Lower leg skin (tissue), 4 donors: ENCODE measurements around the gene VNN1. TPM values are rescaled to one million over a fixed set of nuclear protein-coding genes. Genes with fewer than 3 reads are reported as not detected.

ENCODE experiments used
- DNase-seq, 2 donors: peaks; one replicate each; pipeline ENCODE4 v3.0.0-alpha.2; 2019; ENCODE audit warnings: low spot score in 2 of 2
- H3K4me3 ChIP-seq: fragments of 200-600 bp; sonication (generic); 2 replicates; pipeline ENCODE4 v1.5.1; 2017; ENCODE audit warnings: mild to moderate bottlenecking, low read depth; ENCODE audit not compliant: poor library complexity, severe bottlenecking
- CTCF ChIP-seq, 3 donors: fragments of 450-650 bp; IDR thresholded peaks; one replicate each; pipeline ENCODE4 v1.5.1; 2016; ENCODE audit warnings: antibody characterized with exemption in 3 of 3, mild to moderate bottlenecking in 3 of 3, moderate library complexity in 2 of 3
- POLR2A ChIP-seq, 2 donors: fragments of 450-650 bp; IDR thresholded peaks; one replicate each; pipeline ENCODE4 v1.6.1; 2016 to 2017; ENCODE audit warnings: antibody characterized with exemption in 2 of 2, mild to moderate bottlenecking in 1 of 2, moderate library complexity in 1 of 2
- WGBS, 2 donors: methylation state at CpG; one replicate each; pipeline ENCODE4 v1.1.5; 2018; 5-methylcytosine and 5-hydroxymethylcytosine counted together
- intact Hi-C: fragments of 100-400 bp; cut with DNase I; formaldehyde crosslinking; loops from one replicate; pipeline ENCODE4 v1.15.0; 2023; ENCODE audit warnings: low total_unique reads
- total RNA-seq, 4 donors: library from RNA; depleted of rRNA; stranded (reverse); fragments of >200 nt; gene quantifications; one replicate each; pipeline ENCODE4 v1.1.0, GENCODE V29; 2016

VNN1 gene
- total RNA-seq, 4 donors from 2014 or later: 0.15 to 1.4 (median 0.23) TPM; not detected in 1

DNA sequence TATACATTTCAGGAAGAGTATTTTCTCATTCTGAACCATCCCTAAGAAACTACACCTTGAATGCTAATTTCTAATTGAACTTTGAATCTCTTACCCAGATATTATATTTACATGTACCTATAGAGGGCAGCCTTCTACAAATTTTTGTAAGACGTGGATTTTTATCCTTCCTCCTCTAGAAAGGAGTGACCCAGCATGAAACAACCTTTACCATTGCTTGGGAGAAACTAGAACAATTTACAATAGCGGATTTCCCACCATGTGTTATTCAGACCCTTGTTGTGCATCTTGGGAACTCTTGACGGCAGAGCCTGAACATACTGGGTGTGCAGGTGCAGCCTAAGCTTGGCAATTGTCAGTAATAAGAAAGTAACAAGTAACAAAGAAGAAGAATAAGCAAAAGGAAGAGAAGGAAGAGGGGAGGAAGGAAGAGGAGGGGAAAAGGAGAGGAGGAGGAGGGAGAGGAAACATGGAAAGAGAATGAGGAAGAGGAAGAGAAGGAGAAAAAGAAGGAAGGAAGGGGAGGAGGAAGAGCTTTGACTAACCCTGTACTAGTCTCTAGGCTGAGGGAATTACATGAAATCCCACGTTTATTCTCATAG, 44.1 kb downstream of the VNN1 start:
- TF ChIP-seq POLR2A (IDR thresholded peaks at IDR 0.05) (no peak), CTCF (IDR thresholded peaks at IDR 0.05) (peak in 1 of 3 donors; percentile 14)
- H3K4me3 ChIP-seq: no peak overlapping the region
- 4 to 9% methylated on average over 4 of the region's 4 CpGs for WGBS, 2 donors
- DNase-seq: no peak
- intact Hi-C loops: no loop called here

- TF ChIP-seq POLR2A (IDR thresholded peaks at IDR 0.05): no peak
- TF ChIP-seq CTCF (IDR thresholded peaks at IDR 0.05): no peak
- 56 to 73% methylated on average over 4 of the region's 4 CpGs for WGBS, 2 donors
- intact Hi-C loops: no loop called here
- no peak for DNase-seq
- H3K4me3 ChIP-seq: no peak overlapping the region
Measured at GRCh38 chr6:132666118-132666517, 47.7 kb downstream of the VNN1 start.

GRCh38 chr6:132664309-132665034, 49.4 kb downstream of the VNN1 start:
- no peak overlapping the region for H3K4me3 ChIP-seq
- 95 to 96% methylated on average over 1 of the region's 1 CpG for WGBS, 2 donors
- TF ChIP-seq CTCF (IDR thresholded peaks at IDR 0.05) (no peak), POLR2A (IDR thresholded peaks at IDR 0.05) (no peak)
- intact Hi-C loops: no loop called here
- DNase-seq: no peak

DNA sequence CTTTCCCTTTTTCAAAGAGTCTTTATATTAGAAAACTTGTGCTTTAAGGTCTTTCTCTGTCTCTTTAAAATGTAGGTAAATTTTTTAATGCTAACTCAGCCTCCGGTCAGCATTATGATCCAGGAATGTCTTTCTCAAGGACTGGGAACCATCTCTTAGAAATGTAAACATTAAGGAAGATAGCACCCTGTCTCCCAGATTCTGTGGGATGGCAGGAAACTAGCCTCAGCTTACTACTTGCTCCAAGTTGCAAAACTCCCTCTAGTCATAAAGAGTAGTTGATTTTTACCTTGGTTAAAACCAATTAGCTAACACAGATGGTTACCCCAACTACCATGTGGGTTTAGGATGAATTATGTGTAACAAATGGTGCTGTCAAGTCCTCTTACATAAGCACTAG, 50.2 kb downstream of the VNN1 start:
- 74 to 90% methylated on average over 1 of the region's 1 CpG for WGBS, 2 donors
- no peak for DNase-seq
- intact Hi-C loops: no loop called here
- no peak overlapping the region for H3K4me3 ChIP-seq
- TF ChIP-seq CTCF (IDR thresholded peaks at IDR 0.05): no peak
- TF ChIP-seq POLR2A (IDR thresholded peaks at IDR 0.05): no peak

GRCh38 chr6:132661906-132662305, 51.9 kb downstream of the VNN1 start:
- TF ChIP-seq CTCF (IDR thresholded peaks at IDR 0.05) (no peak), POLR2A (IDR thresholded peaks at IDR 0.05) (no peak)
- intact Hi-C loops: no loop called here

More at GRCh38 chr6:132661906-132662305, 51.9 kb downstream of the VNN1 start:
- H3K4me3 ChIP-seq: no peak overlapping the region
- no peak for DNase-seq
- 68 to 74% methylated on average over 4 of the region's 4 CpGs for WGBS, 2 donors
